IPS-18c (cell line): ENCODE measurements around the gene UBIAD1.
"Not testable (repeated sequence)": the region's sequence is repeated elsewhere in the genome, so short reads cannot be mapped to it uniquely, and the experiment has no call there.

Experiments
- H3K4me3 ChIP-seq: 2 replicates; pipeline ENCODE4 v1.7.0; 2013; ENCODE audit warnings: low read depth, mild to moderate bottlenecking, low read length, moderate library complexity; ENCODE audit not compliant: insufficient read depth
- H3K9me3 ChIP-seq: one replicate; pipeline ENCODE4 v1.6.1; 2013; ENCODE audit warnings: mild to moderate bottlenecking, low read length, moderate library complexity; ENCODE audit not compliant: control insufficient read depth, insufficient read depth

UBIAD1 gene

GRCh38 chr1:11267350-11268337 lies 5.4 kb upstream of the UBIAD1 start:
- H3K4me3 ChIP-seq, H3K9me3 ChIP-seq: not testable (repeated sequence)

- no peaks in the 10 kb centered on the region for H3K9me3 ChIP-seq
- no peak overlapping the region for H3K4me3 ChIP-seq
Observed at GRCh38 chr1:11272544-11272831, 510 bp upstream of the UBIAD1 start.

- peak overlapping the region; percentile 98 for H3K4me3 ChIP-seq
- H3K9me3 ChIP-seq: no peaks in the 10 kb centered on the region
Observed at GRCh38 chr1:11273595-11274234, 717 bp downstream of the UBIAD1 start.

- Histone ChIP-seq H3K9me3 (no peaks in the 10 kb centered on the region), H3K4me3 (no peak overlapping the region)
Observed at GRCh38 chr1:11279152-11279551, 6.2 kb downstream of the UBIAD1 start.

GRCh38 chr1:11279630-11280029 lies 6.6 kb downstream of the UBIAD1 start:
- no peak overlapping the region for H3K4me3 ChIP-seq
- no peaks in the 10 kb centered on the region for H3K9me3 ChIP-seq

GRCh38 chr1:11280719-11281376 lies 7.8 kb downstream of the UBIAD1 start:
- H3K4me3 ChIP-seq: no peak overlapping the region
- H3K9me3 ChIP-seq: no peaks in the 10 kb centered on the region

- Histone ChIP-seq H3K9me3 (no peaks in the 10 kb centered on the region), H3K4me3 (no peak overlapping the region)
Observed at GRCh38 chr1:11281518-11282331, 8.7 kb downstream of the UBIAD1 start.

- no peaks in the 10 kb centered on the region for H3K9me3 ChIP-seq
- H3K4me3 ChIP-seq: no peak overlapping the region
Observed at GRCh38 chr1:11283151-11283550, 10.2 kb downstream of the UBIAD1 start.

- Histone ChIP-seq H3K9me3 (no peaks in the 10 kb centered on the region), H3K4me3 (no peak overlapping the region)
Observed at GRCh38 chr1:11284784-11285183, 11.8 kb downstream of the UBIAD1 start.

GRCh38 chr1:11285883-11286734 lies 13.1 kb downstream of the UBIAD1 start:
- no peak overlapping the region for H3K4me3 ChIP-seq

GRCh38 chr1:11286735-11287410 lies 13.9 kb downstream of the UBIAD1 start:
- no peaks in the 10 kb centered on the region for H3K9me3 ChIP-seq
- no peak overlapping the region for H3K4me3 ChIP-seq

More at GRCh38 chr1:11285883-11286734, 13.1 kb downstream of the UBIAD1 start:
- no peaks in the 10 kb centered on the region for H3K9me3 ChIP-seq

GRCh38 chr1:11289064-11289463 lies 16.1 kb downstream of the UBIAD1 start:
- Histone ChIP-seq H3K4me3 (no peak overlapping the region), H3K9me3 (no peaks in the 10 kb centered on the region)

GRCh38 chr1:11291049-11291448 lies 18.1 kb downstream of the UBIAD1 start:
- Histone ChIP-seq H3K4me3 (no peak overlapping the region), H3K9me3 (no peaks in the 10 kb centered on the region)

GRCh38 chr1:11293856-11294255 lies 20.9 kb downstream of the UBIAD1 start:
- no peak overlapping the region for H3K4me3 ChIP-seq

GRCh38 chr1:11294951-11295350 lies 22.0 kb downstream of the UBIAD1 start:
- no peaks in the 10 kb centered on the region for H3K9me3 ChIP-seq
- H3K4me3 ChIP-seq: no peak overlapping the region

More at GRCh38 chr1:11293856-11294255, 20.9 kb downstream of the UBIAD1 start:
- H3K9me3 ChIP-seq: no peaks in the 10 kb centered on the region

- Histone ChIP-seq H3K4me3 (no peak overlapping the region), H3K9me3 (no peaks in the 10 kb centered on the region)
Observed at GRCh38 chr1:11295905-11296304, 22.9 kb downstream of the UBIAD1 start.
